Measurements from ENCODE around the gene HELZ. TPM values are rescaled to one million over a fixed set of nuclear protein-coding genes. Genes with fewer than 3 reads are reported as not detected.
"Not testable (repeated sequence)": the region's sequence is repeated elsewhere in the genome, so short reads cannot be mapped to it uniquely, and the experiment has no call there.

Gene HELZ
- total RNA-seq, 6 donors from 2014 or later = 52.1 to 166 (median 60.8) TPM

- Histone ChIP-seq H3K4me1 (no peaks in the 10 kb centered on the region), H3K36me3 (peaks cover 2 to 37% (median 7%) of the 10 kb centered on the region in 4 donors), H3K27ac (no peak overlapping the region), H3K9me3 (no peaks in the 10 kb centered on the region), H3K27me3 (no peaks in the 10 kb centered on the region), H3K4me3 (no peak overlapping the region)
- 35 to 38% methylated on average over 2 of the region's 2 CpGs for WGBS, 2 donors
- ATAC-seq (ENCODE audit: low FRiP score in 2 of 2) = no peak
- no peak for DNase-seq
- no peak for TF ChIP-seq POLR2AphosphoS5 (IDR thresholded peaks at IDR 0.05)
- TF ChIP-seq CTCF (IDR thresholded peaks at IDR 0.05) = no peak
- TF ChIP-seq EP300 (IDR thresholded peaks at IDR 0.05) = no peak
- TF ChIP-seq POLR2A (IDR thresholded peaks at IDR 0.05) = no peak
Measured at GRCh38 chr17:67126983-67127382, 118.0 kb downstream of the HELZ start.

DNA sequence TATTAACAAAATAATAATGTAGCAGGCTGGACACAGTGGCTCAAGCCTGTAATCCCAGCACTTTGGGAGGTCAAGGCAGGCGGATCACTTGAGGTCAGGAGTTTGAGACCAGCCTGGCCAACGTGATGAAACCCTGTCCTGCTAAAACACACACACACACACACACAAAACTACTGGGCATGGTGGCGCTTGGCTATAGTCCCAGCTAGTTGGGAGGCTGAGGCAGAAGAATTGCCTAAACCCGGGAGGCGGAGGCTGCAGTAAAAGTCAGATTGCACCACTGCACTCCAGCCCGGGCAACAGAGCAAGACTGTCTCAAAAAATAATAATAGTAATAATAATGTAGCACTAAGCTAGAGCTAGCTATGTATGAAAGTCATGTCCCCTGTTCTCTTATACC lies 118.5 kb downstream of the HELZ start:
- not testable (repeated sequence) for H3K27ac ChIP-seq; DNase-seq; H3K4me3 ChIP-seq; H3K4me1 ChIP-seq; H3K27me3 ChIP-seq; H3K9me3 ChIP-seq; ATAC-seq (ENCODE audit: low FRiP score in 2 of 2)
- H3K36me3 ChIP-seq = peaks cover 2 to 39% (median 8%) of the 10 kb centered on the region in 4 donors
- 89 to 91% methylated on average over 6 of the region's 6 CpGs for WGBS, 2 donors

DNA sequence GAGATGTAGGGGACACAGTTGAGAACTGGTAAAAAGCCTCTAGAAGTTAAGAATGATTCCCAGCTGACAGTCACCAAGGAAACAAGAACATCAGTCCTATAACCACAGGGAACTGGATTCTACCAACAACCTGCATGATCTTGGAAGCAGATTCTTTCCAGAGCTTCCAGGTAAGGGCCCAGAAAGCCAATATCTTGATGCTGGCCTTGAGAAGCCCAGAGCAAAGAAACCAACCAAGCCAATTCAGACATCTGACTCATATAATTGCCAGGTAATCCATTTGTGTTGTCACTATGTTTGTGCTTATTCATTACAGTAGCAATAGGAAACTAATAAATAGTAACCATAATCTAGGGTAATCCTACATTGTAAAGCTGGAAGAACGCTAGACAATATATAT lies 119.1 kb downstream of the HELZ start:
- Histone ChIP-seq H3K4me3 (no peak overlapping the region), H3K27me3 (no peaks in the 10 kb centered on the region), H3K4me1 (no peaks in the 10 kb centered on the region), H3K9me3 (no peaks in the 10 kb centered on the region), H3K27ac (no peak overlapping the region), H3K36me3 (peaks cover 2 to 45% (median 10%) of the 10 kb centered on the region in 4 donors)
- ATAC-seq (ENCODE audit: low FRiP score in 2 of 2) (no peak), DNase-seq (no peak)
- WGBS, 2 donors = 100% methylated on average over 1 of the region's 1 CpG
- TF ChIP-seq CTCF (IDR thresholded peaks at IDR 0.05) (no peak), POLR2A (IDR thresholded peaks at IDR 0.05) (no peak), EP300 (IDR thresholded peaks at IDR 0.05) (no peak), POLR2AphosphoS5 (IDR thresholded peaks at IDR 0.05) (no peak)

DNA sequence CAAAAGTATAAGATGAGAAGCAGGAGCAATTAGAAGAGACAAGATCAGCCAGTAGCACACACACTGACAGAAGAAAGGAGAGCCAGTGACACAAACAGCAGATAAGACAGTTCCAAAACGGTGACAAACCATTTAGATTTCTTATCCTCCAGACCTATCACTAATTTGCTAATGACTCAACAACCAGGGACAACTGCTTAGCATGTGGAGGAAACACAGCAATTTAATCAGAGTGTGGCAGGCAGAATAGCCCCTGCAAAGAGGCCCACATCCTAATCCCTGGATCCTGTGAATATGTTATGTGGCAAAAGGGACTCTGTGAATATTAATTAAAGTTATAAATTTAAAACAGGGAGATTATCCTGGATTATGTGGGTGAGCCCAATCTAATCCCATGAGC lies 119.6 kb downstream of the HELZ start:
- no peak for TF ChIP-seq POLR2AphosphoS5 (IDR thresholded peaks at IDR 0.05)
- TF ChIP-seq POLR2A (IDR thresholded peaks at IDR 0.05) = no peak
- no peak for TF ChIP-seq EP300 (IDR thresholded peaks at IDR 0.05)
- no peak for TF ChIP-seq CTCF (IDR thresholded peaks at IDR 0.05)
- ATAC-seq (ENCODE audit: low FRiP score in 2 of 2) = no peak
- Histone ChIP-seq H3K9me3 (no peaks in the 10 kb centered on the region), H3K27ac (no peak overlapping the region), H3K4me3 (no peak overlapping the region), H3K4me1 (no peaks in the 10 kb centered on the region), H3K36me3 (peaks cover 2 to 49% (median 11%) of the 10 kb centered on the region in 4 donors), H3K27me3 (no peaks in the 10 kb centered on the region)
- 64 to 69% methylated on average over 1 of the region's 1 CpG for whole genome bisulfite sequencing, 2 donors
- DNase-seq = no peak

DNA sequence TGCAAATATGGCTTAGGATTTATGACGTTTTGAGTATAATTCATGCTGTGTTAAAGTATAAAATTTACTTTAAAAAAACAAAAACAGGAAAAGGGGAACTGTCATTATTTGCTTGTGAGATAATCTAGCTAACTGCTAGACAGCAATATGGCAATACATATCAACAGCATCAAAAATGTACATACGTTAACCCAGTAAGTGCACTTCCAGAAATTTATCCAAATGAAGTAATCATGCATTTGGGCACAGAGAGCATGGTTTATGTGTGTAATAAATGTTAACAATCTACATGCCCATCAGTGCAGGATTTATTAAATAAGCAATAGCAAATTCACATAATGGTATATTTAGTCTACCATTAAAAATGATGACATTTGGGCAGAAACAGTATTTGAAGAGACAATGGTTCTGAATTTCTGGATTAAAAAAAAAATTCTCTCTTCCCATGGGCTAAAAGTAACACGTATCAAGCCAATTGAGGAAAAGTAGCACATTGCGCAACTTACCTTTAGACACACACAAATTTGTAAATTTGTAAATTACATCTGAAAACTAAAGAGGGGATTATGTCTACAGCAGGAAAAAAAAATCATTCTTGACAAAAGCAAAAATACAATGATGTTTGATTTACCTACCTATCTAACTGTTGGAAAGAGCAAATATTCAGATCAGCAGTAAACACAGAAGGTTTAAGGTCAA lies 120.4 kb downstream of the HELZ start:
- TF ChIP-seq CTCF (IDR thresholded peaks at IDR 0.05) (no peak), POLR2A (IDR thresholded peaks at IDR 0.05) (no peak), POLR2AphosphoS5 (IDR thresholded peaks at IDR 0.05) (no peak), EP300 (IDR thresholded peaks at IDR 0.05) (no peak)
- WGBS, 2 donors = 83% methylated on average over 4 of the region's 4 CpGs
- Histone ChIP-seq H3K4me1 (no peaks in the 10 kb centered on the region), H3K9me3 (no peaks in the 10 kb centered on the region), H3K27me3 (no peaks in the 10 kb centered on the region), H3K27ac (no peak overlapping the region), H3K4me3 (no peak overlapping the region), H3K36me3 (peaks cover 2 to 57% (median 16%) of the 10 kb centered on the region in 4 donors)
- ATAC-seq (ENCODE audit: low FRiP score in 2 of 2) (no peak), DNase-seq (no peak)
